SK-N-SH treated with all-trans-retinoic acid at 6 μM for 48 hours (cell line): ENCODE results near the gene SMCHD1.

ENCODE experiments used
- ATAC-seq: fragments of 200-7000 bp; cut with Tn5 transposase; 3 replicates; pipeline ENCODE4 v1.9.1; 2020; ENCODE audit warnings: mild to moderate bottlenecking, moderate library complexity
- ARNTL ChIP-seq: fragments of 450-650 bp; formaldehyde crosslinking; IDR thresholded peaks from 2 replicates; pipeline ENCODE4 v1.5.0; 2020; ENCODE audit warnings: low read depth, mild to moderate bottlenecking, moderate library complexity, borderline replicate concordance
- BACH2 ChIP-seq: fragments of 250-450 bp; sonication (Bioruptor Pico); IDR thresholded peaks from 2 replicates; pipeline ENCODE4 v1.9.0; 2021; ENCODE audit warnings: mild to moderate bottlenecking, borderline replicate concordance
- CSDC2 ChIP-seq: fragments of 250-450 bp; sonication (Bioruptor Pico); IDR thresholded peaks from 2 replicates; pipeline ENCODE4 v1.5.0; 2020; ENCODE audit warnings: mild to moderate bottlenecking, moderate library complexity
- ESRRG ChIP-seq: fragments of 250-450 bp; sonication (Bioruptor Pico); IDR thresholded peaks from 2 replicates; pipeline ENCODE4 v1.6.1; 2021; ENCODE audit warnings: mild to moderate bottlenecking
- ISL1 ChIP-seq: fragments of 250-450 bp; sonication (Bioruptor Pico); IDR thresholded peaks from 2 replicates; pipeline ENCODE4 v2.1.2; 2022; ENCODE audit warnings: mild to moderate bottlenecking, moderate library complexity
- OSR1 ChIP-seq: fragments of 250-450 bp; sonication (Bioruptor Pico); IDR thresholded peaks from 2 replicates; pipeline ENCODE4 v1.8.0; 2022; ENCODE audit warnings: moderate library complexity, mild to moderate bottlenecking, inconsistent platforms
- PPARA ChIP-seq: fragments of 250-450 bp; sonication (Bioruptor Pico); IDR thresholded peaks from 2 replicates; pipeline ENCODE4 v1.5.0; 2020; ENCODE audit warnings: mild to moderate bottlenecking, borderline replicate concordance
- RARB ChIP-seq: fragments of 250-450 bp; sonication (Bioruptor Pico); IDR thresholded peaks from 2 replicates; pipeline ENCODE4 v1.8.0; 2021; ENCODE audit warnings: mild to moderate bottlenecking, moderate library complexity
- SNAI2 ChIP-seq: fragments of 250-450 bp; sonication (Bioruptor Pico); IDR thresholded peaks from 2 replicates; pipeline ENCODE4 v1.5.0; 2020; ENCODE audit warnings: mild to moderate bottlenecking, moderate library complexity
- TCF4 ChIP-seq: fragments of 250-450 bp; sonication (Bioruptor Pico); IDR thresholded peaks from 2 replicates; pipeline ENCODE4 v1.8.0; 2021; ENCODE audit warnings: mild to moderate bottlenecking, moderate library complexity, borderline replicate concordance
- TOX ChIP-seq: fragments of 250-450 bp; sonication (Bioruptor Pico); IDR thresholded peaks from 2 replicates; pipeline ENCODE4 v1.8.0; 2021; ENCODE audit warnings: mild to moderate bottlenecking, moderate library complexity, borderline replicate concordance
- ZC3H10 ChIP-seq: fragments of 250-450 bp; sonication (Bioruptor Pico); IDR thresholded peaks from 2 replicates; pipeline ENCODE4 v1.5.1; 2021; ENCODE audit warnings: mild to moderate bottlenecking, moderate library complexity
- ZFP3 ChIP-seq: fragments of 250-450 bp; sonication (Bioruptor Pico); IDR thresholded peaks from 2 replicates; pipeline ENCODE4 v1.5.0; 2020; ENCODE audit warnings: mild to moderate bottlenecking, moderate library complexity
- ZNF70 ChIP-seq: fragments of 450-650 bp; formaldehyde crosslinking; IDR thresholded peaks from 2 replicates; pipeline ENCODE4 v1.5.0; 2020; ENCODE audit warnings: mild to moderate bottlenecking, moderate library complexity
- ZNF8 ChIP-seq: fragments of 450-650 bp; formaldehyde crosslinking; IDR thresholded peaks from 2 replicates; pipeline ENCODE4 v1.5.0; 2020; ENCODE audit warnings: mild to moderate bottlenecking, moderate library complexity
- TF ChIP-seq, protein P1 (sequence below): fragments of 250-450 bp; sonication (Bioruptor Pico); IDR thresholded peaks from 2 replicates; pipeline ENCODE4 v1.5.1; 2020; ENCODE audit warnings: low read depth, mild to moderate bottlenecking, moderate library complexity
- TF ChIP-seq, protein P2 (sequence below): fragments of 250-450 bp; sonication (Bioruptor Pico); IDR thresholded peaks from 2 replicates; pipeline ENCODE4 v1.8.0; 2020; ENCODE audit warnings: mild to moderate bottlenecking, moderate library complexity, borderline replicate concordance
- TF ChIP-seq, protein P3 (sequence below): fragments of 250-450 bp; sonication (Bioruptor Pico); IDR thresholded peaks from 2 replicates; pipeline ENCODE4 v1.5.1; 2021; ENCODE audit warnings: mild to moderate bottlenecking, moderate library complexity
- TF ChIP-seq, protein P4 (sequence below): fragments of 250-450 bp; sonication (Bioruptor Pico); IDR thresholded peaks from 2 replicates; pipeline ENCODE4 v1.5.0; 2020; ENCODE audit warnings: mild to moderate bottlenecking, moderate library complexity
- TF ChIP-seq, protein P5 (sequence below): fragments of 250-450 bp; sonication (Bioruptor Pico); IDR thresholded peaks from 2 replicates; pipeline ENCODE4 v1.8.0; 2021; ENCODE audit warnings: low read depth, mild to moderate bottlenecking, moderate library complexity, borderline replicate concordance

SMCHD1 gene

DNA sequence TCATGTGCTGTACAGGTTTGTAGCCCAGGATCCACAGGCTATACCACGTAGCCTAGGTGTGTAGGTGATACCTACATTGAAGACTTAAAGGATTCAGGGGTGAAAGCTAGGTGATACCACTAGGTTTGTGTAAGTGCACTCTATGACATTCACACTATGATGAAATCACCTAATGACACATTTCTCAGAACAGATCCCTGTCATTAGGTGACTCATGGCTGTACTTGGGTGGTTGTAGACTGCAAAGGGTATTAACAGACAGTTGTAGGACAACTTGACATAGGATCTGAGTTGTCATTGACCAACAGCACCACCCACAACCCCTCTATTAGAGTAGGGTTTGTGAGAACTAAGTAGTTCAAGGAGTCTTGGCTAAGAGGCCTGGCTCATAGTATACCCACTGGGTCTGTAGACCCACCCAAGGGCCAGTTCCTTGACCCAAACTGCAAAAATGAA is 27.7 kb upstream of the SMCHD1 start:
- TF ChIP-seq, protein P1, sequence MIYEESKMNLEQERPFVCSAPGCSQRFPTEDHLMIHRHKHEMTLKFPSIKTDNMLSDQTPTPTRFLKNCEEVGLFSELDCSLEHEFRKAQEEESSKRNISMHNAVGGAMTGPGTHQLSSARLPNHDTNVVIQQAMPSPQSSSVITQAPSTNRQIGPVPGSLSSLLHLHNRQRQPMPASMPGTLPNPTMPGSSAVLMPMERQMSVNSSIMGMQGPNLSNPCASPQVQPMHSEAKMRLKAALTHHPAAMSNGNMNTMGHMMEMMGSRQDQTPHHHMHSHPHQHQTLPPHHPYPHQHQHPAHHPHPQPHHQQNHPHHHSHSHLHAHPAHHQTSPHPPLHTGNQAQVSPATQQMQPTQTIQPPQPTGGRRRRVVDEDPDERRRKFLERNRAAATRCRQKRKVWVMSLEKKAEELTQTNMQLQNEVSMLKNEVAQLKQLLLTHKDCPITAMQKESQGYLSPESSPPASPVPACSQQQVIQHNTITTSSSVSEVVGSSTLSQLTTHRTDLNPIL = no peak
- no peak for TF ChIP-seq ISL1 (CRISPR knock-in tag)
- TF ChIP-seq ARNTL (CRISPR knock-in tag) = no peak
- ATAC-seq = no peak

DNA sequence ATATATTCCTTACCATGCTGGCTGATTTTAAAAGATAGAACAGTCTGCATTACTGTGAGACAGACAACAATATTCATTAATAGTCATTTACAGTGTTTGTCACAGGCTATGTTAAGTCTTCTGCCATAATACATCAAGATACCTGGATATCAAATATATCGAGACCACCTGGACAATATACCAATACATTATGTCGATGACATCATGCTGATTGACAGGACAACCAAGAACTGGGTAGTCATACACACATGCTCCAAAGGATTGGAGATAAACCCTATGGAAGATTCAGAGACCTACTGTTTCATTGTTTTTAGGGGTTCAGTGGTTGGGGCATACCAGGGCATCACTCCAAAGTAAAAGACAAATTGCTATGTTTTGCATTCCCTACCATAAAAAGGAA is 26.5 kb upstream of the SMCHD1 start:
- TF ChIP-seq CSDC2 (CRISPR knock-in tag) (no peak), SNAI2 (CRISPR knock-in tag) (no peak), ISL1 (CRISPR knock-in tag) (no peak), TOX (CRISPR knock-in tag) (no peak), OSR1 (no peak), ARNTL (CRISPR knock-in tag) (no peak), PPARA (CRISPR knock-in tag) (no peak), ZFP3 (no peak), ZNF8 (CRISPR knock-in tag) (no peak), ZNF70 (no peak), TCF4 (CRISPR knock-in tag) (no peak), RARB (no peak), BACH2 (CRISPR knock-in tag) (no peak), ESRRG (CRISPR knock-in tag) (no peak), ZC3H10 (no peak)
- TF ChIP-seq, protein P2, sequence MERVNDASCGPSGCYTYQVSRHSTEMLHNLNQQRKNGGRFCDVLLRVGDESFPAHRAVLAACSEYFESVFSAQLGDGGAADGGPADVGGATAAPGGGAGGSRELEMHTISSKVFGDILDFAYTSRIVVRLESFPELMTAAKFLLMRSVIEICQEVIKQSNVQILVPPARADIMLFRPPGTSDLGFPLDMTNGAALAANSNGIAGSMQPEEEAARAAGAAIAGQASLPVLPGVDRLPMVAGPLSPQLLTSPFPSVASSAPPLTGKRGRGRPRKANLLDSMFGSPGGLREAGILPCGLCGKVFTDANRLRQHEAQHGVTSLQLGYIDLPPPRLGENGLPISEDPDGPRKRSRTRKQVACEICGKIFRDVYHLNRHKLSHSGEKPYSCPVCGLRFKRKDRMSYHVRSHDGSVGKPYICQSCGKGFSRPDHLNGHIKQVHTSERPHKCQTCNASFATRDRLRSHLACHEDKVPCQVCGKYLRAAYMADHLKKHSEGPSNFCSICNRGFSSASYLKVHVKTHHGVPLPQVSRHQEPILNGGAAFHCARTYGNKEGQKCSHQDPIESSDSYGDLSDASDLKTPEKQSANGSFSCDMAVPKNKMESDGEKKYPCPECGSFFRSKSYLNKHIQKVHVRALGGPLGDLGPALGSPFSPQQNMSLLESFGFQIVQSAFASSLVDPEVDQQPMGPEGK = no peak
- TF ChIP-seq, protein P3, sequence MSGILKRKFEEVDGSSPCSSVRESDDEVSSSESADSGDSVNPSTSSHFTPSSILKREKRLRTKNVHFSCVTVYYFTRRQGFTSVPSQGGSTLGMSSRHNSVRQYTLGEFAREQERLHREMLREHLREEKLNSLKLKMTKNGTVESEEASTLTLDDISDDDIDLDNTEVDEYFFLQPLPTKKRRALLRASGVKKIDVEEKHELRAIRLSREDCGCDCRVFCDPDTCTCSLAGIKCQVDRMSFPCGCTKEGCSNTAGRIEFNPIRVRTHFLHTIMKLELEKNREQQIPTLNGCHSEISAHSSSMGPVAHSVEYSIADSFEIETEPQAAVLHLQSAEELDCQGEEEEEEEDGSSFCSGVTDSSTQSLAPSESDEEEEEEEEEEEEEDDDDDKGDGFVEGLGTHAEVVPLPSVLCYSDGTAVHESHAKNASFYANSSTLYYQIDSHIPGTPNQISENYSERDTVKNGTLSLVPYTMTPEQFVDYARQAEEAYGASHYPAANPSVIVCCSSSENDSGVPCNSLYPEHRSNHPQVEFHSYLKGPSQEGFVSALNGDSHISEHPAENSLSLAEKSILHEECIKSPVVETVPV (CRISPR knock-in tag) = no peak
- TF ChIP-seq, protein P4, sequence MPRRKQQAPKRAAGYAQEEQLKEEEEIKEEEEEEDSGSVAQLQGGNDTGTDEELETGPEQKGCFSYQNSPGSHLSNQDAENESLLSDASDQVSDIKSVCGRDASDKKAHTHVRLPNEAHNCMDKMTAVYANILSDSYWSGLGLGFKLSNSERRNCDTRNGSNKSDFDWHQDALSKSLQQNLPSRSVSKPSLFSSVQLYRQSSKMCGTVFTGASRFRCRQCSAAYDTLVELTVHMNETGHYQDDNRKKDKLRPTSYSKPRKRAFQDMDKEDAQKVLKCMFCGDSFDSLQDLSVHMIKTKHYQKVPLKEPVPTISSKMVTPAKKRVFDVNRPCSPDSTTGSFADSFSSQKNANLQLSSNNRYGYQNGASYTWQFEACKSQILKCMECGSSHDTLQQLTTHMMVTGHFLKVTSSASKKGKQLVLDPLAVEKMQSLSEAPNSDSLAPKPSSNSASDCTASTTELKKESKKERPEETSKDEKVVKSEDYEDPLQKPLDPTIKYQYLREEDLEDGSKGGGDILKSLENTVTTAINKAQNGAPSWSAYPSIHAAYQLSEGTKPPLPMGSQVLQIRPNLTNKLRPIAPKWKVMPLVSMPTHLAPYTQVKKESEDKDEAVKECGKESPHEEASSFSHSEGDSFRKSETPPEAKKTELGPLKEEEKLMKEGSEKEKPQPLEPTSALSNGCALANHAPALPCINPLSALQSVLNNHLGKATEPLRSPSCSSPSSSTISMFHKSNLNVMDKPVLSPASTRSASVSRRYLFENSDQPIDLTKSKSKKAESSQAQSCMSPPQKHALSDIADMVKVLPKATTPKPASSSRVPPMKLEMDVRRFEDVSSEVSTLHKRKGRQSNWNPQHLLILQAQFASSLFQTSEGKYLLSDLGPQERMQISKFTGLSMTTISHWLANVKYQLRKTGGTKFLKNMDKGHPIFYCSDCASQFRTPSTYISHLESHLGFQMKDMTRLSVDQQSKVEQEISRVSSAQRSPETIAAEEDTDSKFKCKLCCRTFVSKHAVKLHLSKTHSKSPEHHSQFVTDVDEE (CRISPR knock-in tag) = no peak
- TF ChIP-seq, protein P5, sequence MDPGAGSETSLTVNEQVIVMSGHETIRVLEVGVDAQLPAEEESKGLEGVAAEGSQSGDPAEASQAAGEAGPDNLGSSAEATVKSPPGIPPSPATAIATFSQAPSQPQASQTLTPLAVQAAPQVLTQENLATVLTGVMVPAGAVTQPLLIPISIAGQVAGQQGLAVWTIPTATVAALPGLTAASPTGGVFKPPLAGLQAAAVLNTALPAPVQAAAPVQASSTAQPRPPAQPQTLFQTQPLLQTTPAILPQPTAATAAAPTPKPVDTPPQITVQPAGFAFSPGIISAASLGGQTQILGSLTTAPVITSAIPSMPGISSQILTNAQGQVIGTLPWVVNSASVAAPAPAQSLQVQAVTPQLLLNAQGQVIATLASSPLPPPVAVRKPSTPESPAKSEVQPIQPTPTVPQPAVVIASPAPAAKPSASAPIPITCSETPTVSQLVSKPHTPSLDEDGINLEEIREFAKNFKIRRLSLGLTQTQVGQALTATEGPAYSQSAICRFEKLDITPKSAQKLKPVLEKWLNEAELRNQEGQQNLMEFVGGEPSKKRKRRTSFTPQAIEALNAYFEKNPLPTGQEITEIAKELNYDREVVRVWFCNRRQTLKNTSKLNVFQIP (CRISPR knock-in tag) = no peak
- ATAC-seq = no peak

DNA sequence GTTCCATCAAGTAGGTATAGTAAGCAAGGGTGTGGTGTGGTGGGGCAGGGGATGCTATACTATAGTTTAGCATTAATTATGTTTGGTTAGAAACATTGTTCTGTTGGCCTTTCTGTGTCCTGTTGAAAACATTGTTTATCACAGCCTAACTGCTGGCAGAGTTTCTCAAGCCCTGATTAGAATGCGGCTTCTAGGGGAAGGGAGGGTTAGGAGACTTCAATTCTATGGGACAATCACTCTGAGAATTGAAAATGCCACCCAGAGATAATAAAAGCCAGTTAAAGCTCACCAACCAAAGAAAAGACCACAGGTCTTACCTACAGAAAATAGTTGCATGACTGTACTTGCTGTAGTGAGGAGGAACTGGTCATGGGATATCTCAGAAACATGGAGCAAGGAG is 19.9 kb upstream of the SMCHD1 start:
- TF ChIP-seq TCF4 (CRISPR knock-in tag) (no peak), OSR1 (no peak), ARNTL (CRISPR knock-in tag) (no peak), ZC3H10 (no peak), PPARA (CRISPR knock-in tag) (no peak), ISL1 (CRISPR knock-in tag) (no peak)
- TF ChIP-seq, protein P3 (CRISPR knock-in tag) = no peak
- TF ChIP-seq, protein P4 (CRISPR knock-in tag) = no peak
- TF ChIP-seq, protein P5 (CRISPR knock-in tag) = no peak
- no peak for ATAC-seq
